CD4-positive, alpha-beta T cell (primary cell): ENCODE results near the gene LIPT1. TPM values are rescaled to one million over a fixed set of nuclear protein-coding genes. Genes with fewer than 3 reads are reported as not detected.
A peak's percentile ranks its signal among the peaks of the same experiment; 100 is the strongest.
"Not testable (repeated sequence)": the region's sequence is repeated elsewhere in the genome, so short reads cannot be mapped to it uniquely, and the experiment has no call there.

Experiments used
- ATAC-seq: fragments of 200-7000 bp; cut with Tn5 transposase; one replicate; pipeline ENCODE4 v1.10.0; 2022; ENCODE audit warnings: mild to moderate bottlenecking; ENCODE audit not compliant: poor library complexity
- CTCF ChIA-PET: fragments of 350-600 bp; sonication (Branson Sonifier 250); formaldehyde crosslinking; loops from one replicate; lab custom pipeline; 2021; ENCODE audit warnings: antibody characterized with exemption, inconsistent platforms; lab: Charles Lee
- POLR2A ChIA-PET: fragments of 350-600 bp; sonication (Branson Sonifier 250); formaldehyde crosslinking; loops from one replicate; lab custom pipeline; 2021; ENCODE audit warnings: antibody characterized with exemption, inconsistent platforms; lab: Charles Lee
- DNase-seq, 14 experiments: peaks; one replicate each; pipeline ENCODE4 v3.0.0-alpha.2; 2013 to 2020; ENCODE audit warnings: mixed read lengths in 2 of 14
- H3K27ac ChIP-seq, 2 donors: one replicate each; pipeline versions ENCODE4 v1.5.1 to v1.7.0; 2013; ENCODE audit warnings: low read length in 2 of 2, low read depth in 1 of 2, mild to moderate bottlenecking in 1 of 2
- H3K27me3 ChIP-seq, 2 experiments: 1 replicate in 1 of 2; 2 replicates in 1 of 2; pipeline versions ENCODE4 v1.6.1 to v1.7.0; 2013; ENCODE audit warnings: low read length in 2 of 2, control low read depth in 1 of 2, mild to moderate bottlenecking in 1 of 2, moderate library complexity in 1 of 2; ENCODE audit not compliant: insufficient read depth in 2 of 2, control insufficient read depth in 1 of 2
- H3K36me3 ChIP-seq: one replicate; pipeline ENCODE4 v1.6.1; 2013; ENCODE audit warnings: low read length, control low read depth; ENCODE audit not compliant: insufficient read depth
- H3K4me1 ChIP-seq: one replicate; pipeline ENCODE4 v1.6.1; 2013; ENCODE audit warnings: low read length, control low read depth; ENCODE audit not compliant: insufficient read depth
- H3K4me3 ChIP-seq: one replicate; pipeline ENCODE4 v1.5.1; 2013; ENCODE audit warnings: mild to moderate bottlenecking, low read length, moderate library complexity
- H3K9me3 ChIP-seq, 2 experiments: 1 replicate in 1 of 2; 2 replicates in 1 of 2; pipeline versions ENCODE4 v1.6.1 to v1.7.0; 2013; ENCODE audit warnings: low read length in 2 of 2, mild to moderate bottlenecking in 2 of 2, control low read depth in 1 of 2, moderate library complexity in 1 of 2; ENCODE audit not compliant: control insufficient read depth in 1 of 2, insufficient read depth in 1 of 2
- H3K27ac Mint-ChIP-seq: one replicate; pipeline ENCODE4 v1.8.0; 2020; ENCODE audit warnings: mixed read lengths
- H3K27me3 Mint-ChIP-seq: one replicate; pipeline ENCODE4 v1.8.0; 2021; ENCODE audit warnings: mixed read lengths
- H3K36me3 Mint-ChIP-seq: one replicate; pipeline ENCODE4 v1.8.0; 2021; ENCODE audit warnings: low read depth, mixed read lengths
- H3K4me1 Mint-ChIP-seq: one replicate; pipeline ENCODE4 v1.8.0; 2021; ENCODE audit warnings: low read depth, mixed read lengths
- H3K4me3 Mint-ChIP-seq: one replicate; pipeline ENCODE4 v1.8.0; 2020; ENCODE audit warnings: mild to moderate bottlenecking, mixed read lengths
- H3K9me3 Mint-ChIP-seq: one replicate; pipeline ENCODE4 v1.8.0; 2020; ENCODE audit warnings: mixed read lengths
- CTCF ChIP-seq: fragments of 200-600 bp; IDR thresholded peaks from one replicate; pipeline ENCODE4 v1.8.0; 2022; ENCODE audit warnings: antibody characterized with exemption, mild to moderate bottlenecking
- intact Hi-C, 2 experiments: fragments of 100-400 bp; cut with DNase I in 1 of 2; cut with micrococcal nuclease in 1 of 2; formaldehyde crosslinking; loops; one replicate each; pipeline versions ENCODE4 v1.15.1 to v1.9.0; 2023 to 2025; cut with DNase I, micrococcal nuclease
- total RNA-seq, 174 experiments: library from RNA in 2 of 174; stranded (reverse) in 2 of 174; gene quantifications; one replicate each; pipeline ENCODE4 v1.2.3 and lab custom pipeline; 2021 to 2026

LIPT1 gene
- total RNA-seq, 2 experiments from 2014 or later: 12.5 to 13.3 TPM

- Histone ChIP-seq H3K36me3 (peaks cover 41% of the 10 kb centered on the region), H3K4me3 (no peak overlapping the region), H3K4me1 (peaks cover 9% of the 10 kb centered on the region), H3K27ac (no peak overlapping the region), H3K9me3 (no peaks in the 10 kb centered on the region), H3K27me3 (no peaks in the 10 kb centered on the region)
- H3K9me3 Mint-ChIP-seq: no peaks in the 10 kb centered on the region
- DNase-seq: no peak
- H3K27me3 Mint-ChIP-seq: no peaks in the 10 kb centered on the region
- peak overlapping the region; percentile 47 for H3K27ac Mint-ChIP-seq
- H3K4me1 Mint-ChIP-seq: peaks cover 36% of the 10 kb centered on the region
- no peak overlapping the region for H3K4me3 Mint-ChIP-seq
- intact Hi-C loops: loop anchor here in 1 of 2 experiments (10.0 kb wide), 1 partner anchor 1192 kb away; the partner anchor contains the start of gene TMEM131
- POLR2A ChIA-PET: no interaction called here
- no peak for TF ChIP-seq CTCF
- CTCF ChIA-PET: no interaction called here
- no peak for ATAC-seq
- H3K36me3 Mint-ChIP-seq: peaks cover 47% of the 10 kb centered on the region
Observed at GRCh38 chr2:99187011-99187410, 32.2 kb downstream of the LIPT1 start.

GRCh38 chr2:99188357-99188756 is 33.6 kb downstream of the LIPT1 start:
- ChIA-PET CTCF (interaction anchor here (0.7 kb wide), 1 partner anchor 9 kb away, joined by 3 read pairs; no protein-coding TSS in a partner anchor), POLR2A (no interaction called here)
- Histone ChIP-seq H3K36me3 (peaks cover 44% of the 10 kb centered on the region), H3K27ac (no peak overlapping the region), H3K4me3 (no peak overlapping the region), H3K27me3 (no peaks in the 10 kb centered on the region), H3K4me1 (no peaks in the 10 kb centered on the region), H3K9me3 (no peaks in the 10 kb centered on the region)
- no peaks in the 10 kb centered on the region for H3K9me3 Mint-ChIP-seq
- H3K4me3 Mint-ChIP-seq: no peak overlapping the region
- no peaks in the 10 kb centered on the region for H3K27me3 Mint-ChIP-seq
- DNase-seq (no peak), ATAC-seq (no peak)
- peaks cover 28% of the 10 kb centered on the region for H3K4me1 Mint-ChIP-seq
- H3K27ac Mint-ChIP-seq: peak overlapping the region; percentile 9
- TF ChIP-seq CTCF: no peak
- H3K36me3 Mint-ChIP-seq: peaks cover 60% of the 10 kb centered on the region
- intact Hi-C loops: loop anchor here in 1 of 2 experiments (10.0 kb wide), 1 partner anchor 1194 kb away; the partner anchor contains the start of gene TMEM131

GRCh38 chr2:99190548-99190947 is 35.8 kb downstream of the LIPT1 start:
- H3K36me3 ChIP-seq: peaks cover 48% of the 10 kb centered on the region
- no peak overlapping the region for H3K27ac Mint-ChIP-seq

GRCh38 chr2:99192364-99192763 is 37.6 kb downstream of the LIPT1 start:
- DNase-seq, H3K27me3 ChIP-seq, intact Hi-C loops, ATAC-seq, POLR2A ChIA-PET, H3K4me1 ChIP-seq, H3K27me3 Mint-ChIP-seq, H3K27ac Mint-ChIP-seq, H3K4me3 ChIP-seq, H3K9me3 Mint-ChIP-seq, CTCF ChIA-PET, H3K9me3 ChIP-seq, H3K4me1 Mint-ChIP-seq, H3K27ac ChIP-seq, H3K4me3 Mint-ChIP-seq: not testable (repeated sequence)
- H3K36me3 Mint-ChIP-seq: peaks cover 83% of the 10 kb centered on the region
- peaks cover 53% of the 10 kb centered on the region for H3K36me3 ChIP-seq

More at GRCh38 chr2:99190548-99190947, 35.8 kb downstream of the LIPT1 start:
- peaks cover 73% of the 10 kb centered on the region for H3K36me3 Mint-ChIP-seq
- ATAC-seq (no peak), DNase-seq (no peak)
- H3K4me3 Mint-ChIP-seq: no peak overlapping the region
- no peak overlapping the region for H3K4me3 ChIP-seq
- peaks cover 8% of the 10 kb centered on the region for H3K4me1 Mint-ChIP-seq
- CTCF ChIA-PET: no interaction called here
- H3K27me3 Mint-ChIP-seq: no peaks in the 10 kb centered on the region
- no peak for TF ChIP-seq CTCF
- no peak overlapping the region for H3K27ac ChIP-seq
- H3K4me1 ChIP-seq: no peaks in the 10 kb centered on the region
- H3K9me3 Mint-ChIP-seq: no peaks in the 10 kb centered on the region
- H3K27me3 ChIP-seq: no peaks in the 10 kb centered on the region
- intact Hi-C loops: no loop called here
- POLR2A ChIA-PET: no interaction called here
- H3K9me3 ChIP-seq: no peaks in the 10 kb centered on the region
